ENCODE data around the gene NOXA1. TPM values are rescaled to one million over a fixed set of nuclear protein-coding genes. Genes with fewer than 3 reads are reported as not detected.

The NOXA1 gene
- total and polyA plus RNA-seq, 7 donors = 1.4 to 16.4 (median 3.3) TPM

DNA sequence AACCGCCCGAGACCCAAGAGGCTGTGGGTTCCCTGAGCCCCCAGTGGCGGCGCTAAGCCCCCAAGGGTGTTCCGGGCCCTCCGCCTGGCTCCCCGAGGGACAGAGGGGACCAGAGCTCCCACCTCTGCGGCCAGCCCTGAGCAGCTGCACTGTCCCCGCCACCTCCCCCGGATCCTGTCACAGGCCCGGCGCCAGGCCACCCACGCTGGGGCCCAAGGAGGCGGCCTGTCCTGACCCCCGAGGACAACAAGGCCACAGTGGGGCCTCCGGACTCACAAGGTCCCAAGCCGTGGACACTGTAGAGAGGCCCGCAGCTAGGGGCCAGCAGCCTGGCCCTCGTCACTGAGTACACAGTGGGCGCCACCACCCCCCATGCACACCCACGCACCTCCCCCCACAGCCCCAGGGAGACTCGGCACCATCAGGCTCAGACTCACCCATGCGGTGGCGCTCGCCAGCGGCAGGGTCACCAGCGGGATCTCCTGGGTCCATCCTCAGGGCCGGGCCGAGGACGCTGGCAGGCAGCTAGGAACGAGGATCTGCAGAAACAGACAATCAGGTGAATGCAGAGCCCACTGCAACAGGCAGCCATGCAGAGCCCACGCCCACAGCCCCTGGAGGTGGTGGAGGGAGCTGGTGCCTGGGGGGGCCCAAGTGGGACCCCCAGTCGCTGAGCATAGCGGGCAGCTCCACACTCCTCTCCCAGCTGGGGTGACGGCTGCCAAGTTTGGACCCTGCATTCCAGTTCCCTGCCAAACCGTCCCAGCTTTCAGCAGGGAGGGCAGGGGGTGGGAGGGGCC lies 28.1 kb upstream of the NOXA1 start:
- TF ChIP-seq EP300 (IDR thresholded peaks at IDR 0.05) (no peak), POLR2AphosphoS5 (IDR thresholded peaks at IDR 0.05) (no peak), POLR2A (IDR thresholded peaks at IDR 0.05) (no peak)
- TF ChIP-seq, protein P1, sequence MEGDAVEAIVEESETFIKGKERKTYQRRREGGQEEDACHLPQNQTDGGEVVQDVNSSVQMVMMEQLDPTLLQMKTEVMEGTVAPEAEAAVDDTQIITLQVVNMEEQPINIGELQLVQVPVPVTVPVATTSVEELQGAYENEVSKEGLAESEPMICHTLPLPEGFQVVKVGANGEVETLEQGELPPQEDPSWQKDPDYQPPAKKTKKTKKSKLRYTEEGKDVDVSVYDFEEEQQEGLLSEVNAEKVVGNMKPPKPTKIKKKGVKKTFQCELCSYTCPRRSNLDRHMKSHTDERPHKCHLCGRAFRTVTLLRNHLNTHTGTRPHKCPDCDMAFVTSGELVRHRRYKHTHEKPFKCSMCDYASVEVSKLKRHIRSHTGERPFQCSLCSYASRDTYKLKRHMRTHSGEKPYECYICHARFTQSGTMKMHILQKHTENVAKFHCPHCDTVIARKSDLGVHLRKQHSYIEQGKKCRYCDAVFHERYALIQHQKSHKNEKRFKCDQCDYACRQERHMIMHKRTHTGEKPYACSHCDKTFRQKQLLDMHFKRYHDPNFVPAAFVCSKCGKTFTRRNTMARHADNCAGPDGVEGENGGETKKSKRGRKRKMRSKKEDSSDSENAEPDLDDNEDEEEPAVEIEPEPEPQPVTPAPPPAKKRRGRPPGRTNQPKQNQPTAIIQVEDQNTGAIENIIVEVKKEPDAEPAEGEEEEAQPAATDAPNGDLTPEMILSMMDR (IDR thresholded peaks at IDR 0.05) = no peak
- H3K36me3 ChIP-seq = peaks cover 0 to 28% (median 0%) of the 10 kb centered on the region in 4 donors
- intact Hi-C loops (cut with DNase I) = no loop called here
- WGBS, 2 donors = 92 to 94% methylated on average over 36 of the region's 36 CpGs
- H3K9me3 ChIP-seq = no peaks in the 10 kb centered on the region
- H3K4me1 ChIP-seq = no peaks in the 10 kb centered on the region
- no peaks in the 10 kb centered on the region for H3K27me3 ChIP-seq
- H3K27ac ChIP-seq = no peak overlapping the region
- no peak for DNase-seq
- H3K4me3 ChIP-seq = no peak overlapping the region

DNA sequence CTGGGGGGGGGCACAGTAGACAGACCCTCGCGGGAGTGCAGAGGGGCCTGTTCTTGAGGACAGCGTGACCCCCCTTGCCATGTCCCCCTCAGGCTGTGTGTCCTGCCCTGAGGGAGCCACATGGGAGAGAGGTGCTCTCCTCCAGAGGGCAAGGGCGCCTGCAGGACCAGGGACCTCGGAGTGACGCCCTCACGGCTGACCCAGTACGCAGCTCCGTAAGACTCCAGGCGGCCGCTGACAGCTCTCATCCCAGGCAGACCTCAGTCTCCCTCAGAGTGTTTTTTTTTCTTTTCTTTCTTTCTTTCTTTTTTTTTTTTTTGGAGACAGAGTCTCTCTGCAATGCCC lies 27.6 kb upstream of the NOXA1 start:
- intact Hi-C loops (cut with DNase I) = no loop called here
- no peaks in the 10 kb centered on the region for H3K27me3 ChIP-seq
- peaks cover 0 to 28% (median 0%) of the 10 kb centered on the region in 4 donors for H3K36me3 ChIP-seq
- H3K4me1 ChIP-seq = no peaks in the 10 kb centered on the region
- WGBS, 2 donors = 89 to 94% methylated on average over 11 of the region's 11 CpGs
- TF ChIP-seq POLR2AphosphoS5 (IDR thresholded peaks at IDR 0.05) (no peak), EP300 (IDR thresholded peaks at IDR 0.05) (no peak), POLR2A (IDR thresholded peaks at IDR 0.05) (no peak)
- TF ChIP-seq, protein P1 (IDR thresholded peaks at IDR 0.05) = no peak
- no peak overlapping the region for H3K27ac ChIP-seq
- no peak overlapping the region for H3K4me3 ChIP-seq
- DNase-seq = no peak
- H3K9me3 ChIP-seq = no peaks in the 10 kb centered on the region

DNA sequence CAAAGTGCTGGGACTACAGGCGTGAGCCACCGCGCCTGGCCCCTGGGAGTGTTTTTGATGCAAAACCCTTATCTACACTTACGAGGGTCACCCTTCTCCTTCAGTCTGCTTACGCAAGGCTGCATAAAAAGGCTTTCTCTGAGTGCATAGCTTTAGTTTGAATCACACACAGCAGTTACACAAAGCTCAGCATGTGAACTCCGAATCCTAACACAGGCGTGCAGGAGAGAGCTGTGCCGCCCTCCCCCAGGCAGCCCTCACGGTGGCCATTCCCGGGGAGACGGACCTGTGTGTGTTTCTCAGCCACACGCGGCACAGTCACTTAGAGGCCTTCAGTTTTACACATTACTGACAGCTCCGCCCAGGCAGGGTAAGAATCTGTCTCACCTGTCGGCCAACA lies 27.0 kb upstream of the NOXA1 start:
- no peak overlapping the region for H3K27ac ChIP-seq
- WGBS, 2 donors = 91% methylated on average over 15 of the region's 15 CpGs
- peaks cover 0 to 28% (median 0%) of the 10 kb centered on the region in 4 donors for H3K36me3 ChIP-seq
- intact Hi-C loops (cut with DNase I) = no loop called here
- no peak for DNase-seq
- TF ChIP-seq POLR2A (IDR thresholded peaks at IDR 0.05) (no peak), EP300 (IDR thresholded peaks at IDR 0.05) (no peak), POLR2AphosphoS5 (IDR thresholded peaks at IDR 0.05) (no peak)
- TF ChIP-seq, protein P1 (IDR thresholded peaks at IDR 0.05) = no peak
- no peak overlapping the region for H3K4me3 ChIP-seq
- H3K27me3 ChIP-seq = no peaks in the 10 kb centered on the region
- no peaks in the 10 kb centered on the region for H3K4me1 ChIP-seq
- no peaks in the 10 kb centered on the region for H3K9me3 ChIP-seq

DNA sequence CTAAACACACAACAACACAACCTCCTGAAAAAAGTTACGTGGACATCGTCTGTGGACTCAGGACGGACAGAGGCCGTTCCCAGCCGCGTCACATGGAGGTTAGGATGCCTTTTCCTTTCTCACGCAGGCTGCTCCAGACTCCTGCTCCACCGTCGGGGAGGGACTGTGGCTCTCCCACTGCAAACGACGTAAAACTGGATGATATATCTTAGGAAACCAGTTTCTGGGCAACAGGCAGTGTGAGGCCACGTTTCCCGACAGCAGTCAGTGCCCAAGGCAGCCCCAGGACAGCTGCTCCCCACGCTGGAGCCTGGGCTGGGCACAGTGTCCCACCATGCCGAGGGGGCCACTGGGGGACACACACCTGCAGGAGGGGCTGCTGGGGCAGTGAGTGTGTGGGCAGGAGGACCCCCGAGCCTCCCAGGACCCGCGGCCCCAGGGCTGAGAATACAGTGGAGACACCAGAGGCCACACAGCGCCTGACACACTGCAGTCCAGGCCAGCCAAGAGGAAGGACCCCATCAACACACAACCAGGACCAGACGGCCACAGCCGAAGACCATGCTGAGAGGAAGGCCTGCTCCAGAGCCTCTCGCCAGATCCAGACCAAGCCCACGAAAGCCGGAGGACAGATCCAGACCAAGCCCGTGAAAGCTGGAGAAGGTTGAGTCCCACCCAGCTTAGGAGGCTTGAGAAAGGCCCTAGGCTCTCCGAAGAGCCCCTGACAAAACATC lies 26.4 kb upstream of the NOXA1 start:
- TF ChIP-seq, protein P1 (IDR thresholded peaks at IDR 0.05) = no peak
- no peak for TF ChIP-seq POLR2AphosphoS5 (IDR thresholded peaks at IDR 0.05)
- no peak for TF ChIP-seq POLR2A (IDR thresholded peaks at IDR 0.05)
- no peak for TF ChIP-seq EP300 (IDR thresholded peaks at IDR 0.05)
- Histone ChIP-seq H3K27ac (no peak overlapping the region), H3K36me3 (peaks cover 0 to 28% (median 0%) of the 10 kb centered on the region in 4 donors)

More for the DNA sequence above, 26.4 kb upstream of the NOXA1 start:
- DNase-seq = no peak
- Histone ChIP-seq H3K4me3 (no peak overlapping the region), H3K9me3 (no peaks in the 10 kb centered on the region), H3K27me3 (no peaks in the 10 kb centered on the region), H3K4me1 (no peaks in the 10 kb centered on the region)
- intact Hi-C loops (cut with DNase I) = no loop called here
- WGBS, 2 donors = 93% methylated on average over 26 of the region's 26 CpGs

Data from sigmoid colon (tissue), 7 donors.